ENCODE measurements around the gene CES2.
A peak's percentile ranks its signal among the peaks of the same experiment; 100 is the strongest.
"Not testable (repeated sequence)": the region's sequence is repeated elsewhere in the genome, so short reads cannot be mapped to it uniquely, and the experiment has no call there.

CES2 gene

DNA sequence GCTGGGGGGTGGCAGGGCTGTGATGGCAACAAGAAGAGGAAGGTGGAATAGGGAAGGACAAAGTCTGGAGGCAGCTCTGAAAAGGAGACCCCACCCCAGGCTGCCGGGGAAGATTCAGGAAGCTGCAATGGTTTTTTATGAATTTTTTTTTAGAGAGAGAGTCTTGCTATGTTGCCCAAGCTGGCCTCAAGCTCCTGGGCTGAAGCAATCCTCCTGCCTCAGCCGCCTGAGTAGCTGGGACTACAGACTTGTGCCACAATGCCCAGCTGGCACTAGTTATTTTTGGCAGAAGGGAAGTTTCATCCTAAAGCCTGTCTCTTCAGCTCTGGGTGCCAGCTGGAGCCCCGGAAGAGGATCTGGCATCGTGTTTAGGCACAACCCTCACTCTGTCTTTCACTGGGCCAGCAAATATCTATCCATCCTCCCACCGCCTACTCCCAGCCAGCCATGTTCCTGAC is 24.4 kb downstream of the CES2 start:
- no peak for DNase-seq (ENCODE audit: low read depth in 1 of 2, low spot score in 1 of 2)
- no peak for TF ChIP-seq JUND (IDR thresholded peaks at IDR 0.05; ENCODE audit: low read depth)
- in situ Hi-C loops (cut with HindIII; ENCODE audit: low pct_unique_long_range_greater_than_20kb, low sequenced_read_pairs), result no loop called here

DNA sequence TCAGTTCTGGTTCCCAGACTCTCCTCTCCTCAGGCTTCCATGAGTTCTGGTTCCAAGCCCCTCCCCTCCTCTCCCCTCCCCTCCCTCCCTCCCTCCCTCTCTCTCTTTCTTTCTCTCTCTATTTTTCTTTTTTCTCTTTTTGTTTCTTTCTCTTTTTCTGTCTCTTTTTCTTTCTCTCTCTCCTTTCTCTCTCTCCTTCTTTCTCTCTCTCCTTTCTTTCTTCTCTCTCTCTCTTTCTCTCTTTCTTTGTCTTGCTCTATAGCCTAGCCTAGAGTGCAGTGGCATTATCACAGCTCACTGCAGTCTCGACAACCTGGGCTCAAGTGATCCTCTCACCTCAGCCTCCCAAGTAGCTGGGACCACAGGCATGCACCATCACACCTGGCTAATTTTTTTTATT is 25.0 kb downstream of the CES2 start:
- in situ Hi-C loops (cut with HindIII; ENCODE audit: low pct_unique_long_range_greater_than_20kb, low sequenced_read_pairs), result no loop called here
- DNase-seq (ENCODE audit: low read depth in 1 of 2, low spot score in 1 of 2), result no peak
- no peak for TF ChIP-seq JUND (IDR thresholded peaks at IDR 0.05; ENCODE audit: low read depth)

DNA sequence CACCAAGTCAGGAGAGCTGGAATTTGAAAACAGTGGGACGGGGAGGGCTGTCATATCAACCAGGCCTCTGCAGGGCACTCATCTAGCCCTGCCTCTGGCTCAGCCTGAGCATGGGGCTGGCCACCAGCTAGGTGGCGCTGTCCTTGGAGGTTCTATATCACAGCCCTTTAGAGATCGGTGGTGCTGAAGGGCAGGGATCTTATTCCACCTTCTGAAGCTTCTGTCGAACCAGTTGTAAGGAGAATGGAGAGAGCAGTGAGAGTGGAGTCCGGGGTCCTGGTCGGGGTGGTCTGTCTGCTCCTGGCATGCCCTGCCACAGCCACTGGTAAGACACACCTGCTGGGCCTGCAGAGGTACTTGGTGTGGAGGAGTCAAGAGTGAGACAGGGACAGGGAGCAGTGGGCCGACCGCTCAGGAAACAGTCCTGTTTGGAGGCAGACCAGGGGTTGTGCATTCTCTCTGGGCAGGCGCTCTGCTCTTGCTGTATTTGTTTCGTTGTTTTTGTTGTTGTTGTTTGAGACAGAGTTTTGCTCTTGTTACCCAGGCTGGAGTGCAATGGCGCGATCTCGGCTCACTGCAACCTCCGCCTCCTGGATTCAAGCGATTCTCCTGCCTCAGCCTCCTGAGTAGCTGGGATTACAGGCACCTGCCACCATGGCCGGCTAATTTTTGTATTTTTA is 25.9 kb downstream of the CES2 start, which contains the start of gene CES3:
Gene CES3 (plus strand): TSS at position 202 of the 680 bp plus-strand sequence. CDS start 42 bp downstream, at position 244.
- in situ Hi-C loops (cut with HindIII; ENCODE audit: low pct_unique_long_range_greater_than_20kb, low sequenced_read_pairs), result no loop called here
- no peak for TF ChIP-seq JUND (IDR thresholded peaks at IDR 0.05; ENCODE audit: low read depth)

DNA sequence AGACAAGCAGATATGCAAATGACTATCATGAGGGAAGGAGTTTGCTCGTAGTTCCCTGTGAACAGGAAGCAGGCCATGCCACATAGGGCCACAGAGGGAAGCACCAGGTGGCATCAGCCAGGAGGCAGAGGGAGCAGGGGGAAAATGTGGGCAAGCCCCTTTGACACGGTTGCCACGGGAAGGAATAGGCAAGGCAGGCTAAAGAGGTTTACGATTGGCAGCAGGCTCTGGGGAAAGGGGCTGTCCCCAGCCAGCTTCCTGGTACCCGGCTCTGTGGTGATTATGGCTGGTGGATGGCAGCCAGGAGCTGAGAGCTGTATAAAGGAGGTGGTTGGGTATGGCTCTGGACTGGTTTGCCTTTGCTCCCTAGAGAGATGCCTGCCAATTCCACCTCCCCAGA is 26.6 kb downstream of the CES2 start:
- no peak for TF ChIP-seq JUND (IDR thresholded peaks at IDR 0.05; ENCODE audit: low read depth)
- in situ Hi-C loops (cut with HindIII; ENCODE audit: low pct_unique_long_range_greater_than_20kb, low sequenced_read_pairs), result no loop called here
- DNase-seq (ENCODE audit: low read depth in 1 of 2, low spot score in 1 of 2), result no peak

More for the DNA sequence above, 25.9 kb downstream of the CES2 start, which contains the start of gene CES3:
- peak; percentile 27 to 83 for DNase-seq (ENCODE audit: low read depth in 1 of 2, low spot score in 1 of 2)

DNA sequence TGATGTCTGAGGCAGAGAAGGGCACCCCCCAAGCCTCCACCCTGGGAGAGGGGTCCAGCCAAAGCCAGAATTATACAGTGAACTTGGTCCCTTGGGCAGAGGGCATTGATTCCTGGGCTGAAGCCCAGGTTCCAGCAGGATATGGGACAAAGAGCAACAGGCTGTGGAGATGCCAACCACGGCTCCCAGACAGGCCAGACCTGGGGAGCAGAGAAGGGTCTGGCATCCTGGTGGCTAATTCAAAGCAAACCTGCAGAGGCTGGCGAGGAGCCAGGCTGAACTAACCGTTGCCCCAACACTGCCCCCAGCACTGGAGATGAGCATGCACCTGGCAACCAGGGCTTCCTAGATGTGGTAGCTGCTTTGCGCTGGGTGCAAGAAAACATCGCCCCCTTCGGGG is 28.7 kb downstream of the CES2 start:
- in situ Hi-C loops (cut with HindIII; ENCODE audit: low pct_unique_long_range_greater_than_20kb, low sequenced_read_pairs), result no loop called here
- no peak for TF ChIP-seq JUND (IDR thresholded peaks at IDR 0.05; ENCODE audit: low read depth)
- DNase-seq (ENCODE audit: low read depth in 1 of 2, low spot score in 1 of 2), result no peak

DNA sequence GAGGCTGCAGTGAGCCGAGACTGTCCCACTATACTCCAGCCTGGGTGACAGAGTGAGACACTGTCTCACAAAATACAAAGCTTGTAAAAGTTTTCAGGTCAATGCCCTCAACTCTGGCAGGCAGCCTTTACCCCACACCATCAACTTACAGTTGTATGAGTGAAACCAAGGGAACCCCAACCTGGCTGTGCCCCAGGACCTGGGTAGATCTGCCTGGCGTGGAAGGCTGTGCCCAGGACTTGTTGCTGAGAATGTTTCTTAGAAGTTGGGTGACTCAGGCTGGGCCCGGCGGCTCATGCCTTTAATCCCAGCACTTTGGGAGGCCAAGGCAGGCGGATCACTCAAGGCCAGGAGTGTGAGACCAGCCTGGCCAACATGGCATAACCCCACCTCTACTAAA is 33.5 kb downstream of the CES2 start:
- in situ Hi-C loops (cut with HindIII; ENCODE audit: low pct_unique_long_range_greater_than_20kb, low sequenced_read_pairs), result no loop called here
- no peak for TF ChIP-seq JUND (IDR thresholded peaks at IDR 0.05; ENCODE audit: low read depth)

DNA sequence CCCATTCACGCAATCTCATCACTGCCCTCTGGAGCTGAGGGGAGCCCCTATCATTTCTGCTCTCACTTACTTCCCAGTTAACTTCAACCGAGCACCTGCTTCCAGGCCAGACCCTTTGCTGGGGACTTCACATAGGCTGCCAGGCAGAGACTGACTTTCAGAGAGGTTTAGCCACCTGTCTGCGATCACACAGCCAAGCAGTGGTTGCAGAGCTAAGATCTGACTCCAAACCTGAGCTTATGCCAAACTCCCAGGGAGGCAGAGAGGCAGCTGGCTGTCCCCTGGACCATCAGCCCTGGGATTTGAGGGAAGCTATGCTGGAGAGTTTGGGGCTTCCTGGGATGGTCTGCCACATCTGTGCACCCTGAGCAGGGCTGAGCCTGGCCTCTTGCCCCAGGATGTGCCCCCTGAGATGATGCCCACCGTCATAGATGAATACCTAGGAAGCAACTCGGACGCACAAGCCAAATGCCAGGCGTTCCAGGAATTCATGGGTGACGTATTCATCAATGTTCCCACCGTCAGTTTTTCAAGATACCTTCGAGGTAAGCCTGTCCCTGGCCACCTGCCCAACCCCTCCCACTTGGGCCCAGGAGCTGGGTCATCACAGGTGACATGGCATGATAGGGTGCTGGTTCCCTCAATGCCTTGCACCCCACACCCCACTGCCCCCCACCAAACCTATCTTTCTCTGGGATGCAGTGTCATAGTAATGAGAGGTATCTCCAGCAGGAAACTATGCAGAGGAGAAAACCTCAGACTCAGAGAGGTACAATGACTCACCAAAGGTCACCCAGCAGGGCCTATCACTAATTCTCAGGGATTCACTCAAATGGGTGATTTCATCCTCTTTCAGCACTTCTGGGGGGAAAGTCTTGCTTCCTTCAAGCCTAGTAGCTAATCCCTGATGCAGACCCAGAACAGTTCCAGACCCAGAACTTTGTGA is 35.7 kb downstream of the CES2 start:
- in situ Hi-C loops (cut with HindIII; ENCODE audit: low pct_unique_long_range_greater_than_20kb, low sequenced_read_pairs), result no loop called here
- no peak for TF ChIP-seq JUND (IDR thresholded peaks at IDR 0.05; ENCODE audit: low read depth)
- no peak for DNase-seq (ENCODE audit: low read depth in 1 of 2, low spot score in 1 of 2)

More for the DNA sequence above, 33.5 kb downstream of the CES2 start:
- no peak for DNase-seq (ENCODE audit: low read depth in 1 of 2, low spot score in 1 of 2)

DNA sequence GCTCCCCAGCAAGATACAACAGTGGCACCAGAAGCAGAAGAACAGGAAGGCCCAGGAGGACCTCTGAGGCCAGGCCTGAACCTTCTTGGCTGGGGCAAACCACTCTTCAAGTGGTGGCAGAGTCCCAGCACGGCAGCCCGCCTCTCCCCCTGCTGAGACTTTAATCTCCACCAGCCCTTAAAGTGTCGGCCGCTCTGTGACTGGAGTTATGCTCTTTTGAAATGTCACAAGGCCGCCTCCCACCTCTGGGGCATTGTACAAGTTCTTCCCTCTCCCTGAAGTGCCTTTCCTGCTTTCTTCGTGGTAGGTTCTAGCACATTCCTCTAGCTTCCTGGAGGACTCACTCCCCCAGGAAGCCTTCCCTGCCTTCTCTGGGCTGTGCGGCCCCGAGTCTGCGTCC is 37.7 kb downstream of the CES2 start:
- in situ Hi-C loops (cut with HindIII; ENCODE audit: low pct_unique_long_range_greater_than_20kb, low sequenced_read_pairs), result no loop called here
- TF ChIP-seq JUND (IDR thresholded peaks at IDR 0.05; ENCODE audit: low read depth), result no peak

DNA sequence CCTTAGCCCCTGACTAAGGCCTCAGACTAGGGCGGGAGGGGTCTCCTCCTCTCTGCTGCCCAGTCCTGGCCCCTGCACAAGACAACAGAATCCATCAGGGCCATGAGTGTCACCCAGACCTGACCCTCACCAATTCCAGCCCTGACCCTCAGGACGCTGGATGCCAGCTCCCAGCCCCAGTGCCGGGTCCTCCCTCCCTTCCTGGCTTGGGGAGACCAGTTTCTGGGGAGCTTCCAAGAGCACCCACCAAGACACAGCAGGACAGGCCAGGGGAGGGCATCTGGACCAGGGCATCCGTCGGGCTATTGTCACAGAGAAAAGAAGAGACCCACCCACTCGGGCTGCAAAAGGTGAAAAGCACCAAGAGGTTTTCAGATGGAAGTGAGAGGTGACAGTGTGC is 38.4 kb downstream of the CES2 start:
- no peak for TF ChIP-seq JUND (IDR thresholded peaks at IDR 0.05; ENCODE audit: low read depth)
- no peak for DNase-seq (ENCODE audit: low read depth in 1 of 2, low spot score in 1 of 2)
- in situ Hi-C loops (cut with HindIII; ENCODE audit: low pct_unique_long_range_greater_than_20kb, low sequenced_read_pairs), result no loop called here

More for the DNA sequence above, 37.7 kb downstream of the CES2 start:
- DNase-seq (ENCODE audit: low read depth in 1 of 2, low spot score in 1 of 2), result no peak

DNA sequence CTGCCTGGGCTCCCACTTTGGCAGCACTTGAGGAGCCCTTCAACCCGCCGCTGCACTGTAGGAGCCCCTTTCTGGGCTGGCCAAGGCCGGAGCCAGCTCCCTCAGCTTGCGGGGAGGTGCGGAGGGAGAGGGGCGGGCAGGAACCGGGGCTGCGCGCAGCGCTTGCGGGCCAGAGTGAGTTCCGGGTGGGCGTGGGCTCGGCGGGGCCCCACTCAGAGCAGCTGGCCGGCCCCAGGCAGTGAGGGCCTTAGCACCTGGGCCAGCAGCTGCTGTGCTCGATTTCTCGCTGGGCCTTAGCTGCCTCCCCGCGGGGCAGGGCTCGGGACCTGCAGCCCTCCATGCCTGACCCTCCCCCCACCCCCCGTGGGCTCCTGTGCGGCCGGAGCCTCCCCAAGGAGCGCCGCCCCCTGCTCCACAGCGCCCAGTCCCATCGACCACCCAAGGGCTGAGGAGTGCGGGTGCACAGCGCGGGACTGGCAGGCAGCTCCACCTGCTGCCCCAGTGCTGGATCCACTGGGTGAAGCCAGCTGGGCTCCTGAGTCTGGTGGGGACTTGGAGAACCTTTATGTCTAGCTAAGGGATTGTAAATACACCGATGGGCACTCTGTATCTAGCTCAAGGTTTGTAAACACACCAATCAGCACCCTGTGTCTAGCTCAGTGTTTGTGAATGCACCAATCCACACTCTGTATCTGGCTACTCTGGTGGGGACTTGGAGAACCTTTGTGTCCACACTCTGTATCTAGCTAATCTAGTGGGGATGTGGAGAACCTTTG is 39.0 kb downstream of the CES2 start:
- in situ Hi-C loops (cut with HindIII; ENCODE audit: low pct_unique_long_range_greater_than_20kb, low sequenced_read_pairs); DNase-seq (ENCODE audit: low read depth in 1 of 2, low spot score in 1 of 2): not testable (repeated sequence)

DNA sequence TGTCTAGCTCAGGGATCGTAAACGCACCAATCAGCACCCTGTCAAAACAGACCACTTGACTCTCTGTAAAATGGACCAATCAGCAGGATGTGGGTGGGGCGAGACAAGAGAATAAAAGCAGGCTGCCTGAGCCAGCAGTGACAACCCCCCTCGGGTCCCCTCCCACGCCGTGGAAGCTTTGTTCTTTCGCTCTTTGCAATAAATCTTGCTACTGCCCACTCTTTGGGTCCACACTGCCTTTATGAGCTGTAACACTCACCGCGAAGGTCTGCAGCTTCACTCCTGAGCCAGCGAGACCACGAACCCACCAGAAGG is 39.6 kb downstream of the CES2 start:
- DNase-seq (ENCODE audit: low read depth in 1 of 2, low spot score in 1 of 2); in situ Hi-C loops (cut with HindIII; ENCODE audit: low pct_unique_long_range_greater_than_20kb, low sequenced_read_pairs): not testable (repeated sequence)

DNA sequence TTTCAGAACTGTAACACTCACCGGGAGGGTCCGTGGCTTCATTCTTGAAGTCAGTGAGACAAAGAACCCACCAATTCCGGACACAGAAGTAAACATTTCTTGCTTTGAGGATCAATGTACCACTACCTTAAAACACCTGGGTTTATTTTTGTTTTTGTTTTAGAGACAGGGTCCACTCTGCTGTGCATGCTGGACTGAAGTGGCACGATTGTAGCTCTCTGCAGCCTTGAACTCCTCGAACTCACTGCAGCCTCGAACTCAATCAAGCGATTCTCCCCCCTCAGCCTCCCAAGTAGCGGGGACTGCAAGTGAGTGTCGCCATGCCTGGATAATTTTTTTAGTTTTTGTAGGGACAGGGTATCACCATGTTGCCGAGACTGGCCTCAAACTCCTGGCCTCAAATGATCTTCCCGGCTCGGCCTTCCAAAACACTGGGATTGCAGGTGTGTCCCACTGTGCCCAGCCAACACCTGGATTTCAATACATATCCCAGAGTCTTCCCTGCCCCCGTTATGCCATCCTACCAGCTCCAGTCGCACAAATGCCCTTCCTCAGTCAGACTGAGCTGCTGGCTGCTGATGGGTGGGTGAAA is 40.1 kb downstream of the CES2 start:
- in situ Hi-C loops (cut with HindIII; ENCODE audit: low pct_unique_long_range_greater_than_20kb, low sequenced_read_pairs), result no loop called here
- DNase-seq (ENCODE audit: low read depth in 1 of 2, low spot score in 1 of 2), result no peak
- no peak for TF ChIP-seq JUND (IDR thresholded peaks at IDR 0.05; ENCODE audit: low read depth)

Measured in T47D (cell line).